Camera-type eye (tissue), 1 donor: Measurements from ENCODE around the gene MAGEC1. TPM values are rescaled to one million over a fixed set of nuclear protein-coding genes. Genes with fewer than 3 reads are reported as not detected.

Source experiments
- total RNA-seq: library from RNA; depleted of rRNA; stranded (reverse); fragments of >200 nt; gene quantifications from one replicate; pipeline ENCODE4 v1.2.3, GENCODE V29; 2014

The MAGEC1 gene, protein sequence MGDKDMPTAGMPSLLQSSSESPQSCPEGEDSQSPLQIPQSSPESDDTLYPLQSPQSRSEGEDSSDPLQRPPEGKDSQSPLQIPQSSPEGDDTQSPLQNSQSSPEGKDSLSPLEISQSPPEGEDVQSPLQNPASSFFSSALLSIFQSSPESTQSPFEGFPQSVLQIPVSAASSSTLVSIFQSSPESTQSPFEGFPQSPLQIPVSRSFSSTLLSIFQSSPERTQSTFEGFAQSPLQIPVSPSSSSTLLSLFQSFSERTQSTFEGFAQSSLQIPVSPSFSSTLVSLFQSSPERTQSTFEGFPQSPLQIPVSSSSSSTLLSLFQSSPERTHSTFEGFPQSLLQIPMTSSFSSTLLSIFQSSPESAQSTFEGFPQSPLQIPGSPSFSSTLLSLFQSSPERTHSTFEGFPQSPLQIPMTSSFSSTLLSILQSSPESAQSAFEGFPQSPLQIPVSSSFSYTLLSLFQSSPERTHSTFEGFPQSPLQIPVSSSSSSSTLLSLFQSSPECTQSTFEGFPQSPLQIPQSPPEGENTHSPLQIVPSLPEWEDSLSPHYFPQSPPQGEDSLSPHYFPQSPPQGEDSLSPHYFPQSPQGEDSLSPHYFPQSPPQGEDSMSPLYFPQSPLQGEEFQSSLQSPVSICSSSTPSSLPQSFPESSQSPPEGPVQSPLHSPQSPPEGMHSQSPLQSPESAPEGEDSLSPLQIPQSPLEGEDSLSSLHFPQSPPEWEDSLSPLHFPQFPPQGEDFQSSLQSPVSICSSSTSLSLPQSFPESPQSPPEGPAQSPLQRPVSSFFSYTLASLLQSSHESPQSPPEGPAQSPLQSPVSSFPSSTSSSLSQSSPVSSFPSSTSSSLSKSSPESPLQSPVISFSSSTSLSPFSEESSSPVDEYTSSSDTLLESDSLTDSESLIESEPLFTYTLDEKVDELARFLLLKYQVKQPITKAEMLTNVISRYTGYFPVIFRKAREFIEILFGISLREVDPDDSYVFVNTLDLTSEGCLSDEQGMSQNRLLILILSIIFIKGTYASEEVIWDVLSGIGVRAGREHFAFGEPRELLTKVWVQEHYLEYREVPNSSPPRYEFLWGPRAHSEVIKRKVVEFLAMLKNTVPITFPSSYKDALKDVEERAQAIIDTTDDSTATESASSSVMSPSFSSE
- not detected for total RNA-seq

GRCh38 chrX:141903400-141904155 is at the start of gene MAGEC1:
TSS of gene MAGEC1 (plus strand) at chrX:141903894. CDS start at chrX:141905073, 1,179 bp downstream.

Other genes with a start within 250 kb of the MAGEC1 start
- gene SPANXD, start 205.2 kb upstream of the MAGEC1 start, total RNA-seq, result not detected
- not detected for gene MAGEC3, start 65.6 kb upstream of the MAGEC1 start, total RNA-seq